GM18868 (cell line): ENCODE results near the gene MRPL1.
"Not testable (repeated sequence)": the region's sequence is repeated elsewhere in the genome, so short reads cannot be mapped to it uniquely, and the experiment has no call there.

Source experiments
- ATAC-seq: cut with Tn5 transposase; IDR thresholded peaks from one replicate; pipeline ENCODE4 v1.9.1; 2021; ENCODE audit warnings: mild to moderate bottlenecking, moderate library complexity; ENCODE audit not compliant: unreplicated experiment

Gene MRPL1

GRCh38 chr4:77849278-77849965 lies 13.2 kb upstream of the MRPL1 start:
- no peak for ATAC-seq

DNA sequence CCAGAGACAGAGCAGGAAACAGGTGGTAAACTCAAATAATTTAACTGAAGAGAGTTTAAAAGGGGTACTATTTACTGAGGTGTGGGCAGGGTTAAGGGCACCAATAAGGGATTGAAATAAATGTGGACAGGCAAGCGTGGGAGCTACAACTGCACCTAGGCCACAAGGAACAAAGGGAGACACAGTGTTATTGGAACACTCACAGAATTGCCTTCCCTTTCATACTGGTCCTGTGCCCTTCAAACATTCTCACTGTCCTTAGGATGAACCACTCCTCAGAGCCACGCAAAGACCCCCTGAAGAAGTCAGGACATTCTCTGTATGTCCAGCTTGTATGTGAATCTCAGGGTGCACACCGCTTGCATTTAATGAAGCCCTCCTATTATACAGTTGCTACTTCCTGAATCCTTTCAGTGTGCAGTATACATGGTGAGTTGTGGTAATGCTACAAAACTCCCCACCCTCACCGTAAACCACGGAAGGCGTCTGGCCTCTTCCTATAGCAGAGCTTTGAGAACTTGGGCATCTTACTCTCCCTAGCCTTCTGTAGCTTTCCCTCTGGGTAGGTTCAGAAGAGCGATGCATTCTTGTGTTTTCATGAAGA lies 9.6 kb upstream of the MRPL1 start:
- ATAC-seq, result peak; percentile 91

GRCh38 chr4:77854431-77855111 lies 8.1 kb upstream of the MRPL1 start:
- no peak for ATAC-seq

- ATAC-seq, result no peak
Observed at GRCh38 chr4:77856152-77856551, 6.5 kb upstream of the MRPL1 start.

DNA sequence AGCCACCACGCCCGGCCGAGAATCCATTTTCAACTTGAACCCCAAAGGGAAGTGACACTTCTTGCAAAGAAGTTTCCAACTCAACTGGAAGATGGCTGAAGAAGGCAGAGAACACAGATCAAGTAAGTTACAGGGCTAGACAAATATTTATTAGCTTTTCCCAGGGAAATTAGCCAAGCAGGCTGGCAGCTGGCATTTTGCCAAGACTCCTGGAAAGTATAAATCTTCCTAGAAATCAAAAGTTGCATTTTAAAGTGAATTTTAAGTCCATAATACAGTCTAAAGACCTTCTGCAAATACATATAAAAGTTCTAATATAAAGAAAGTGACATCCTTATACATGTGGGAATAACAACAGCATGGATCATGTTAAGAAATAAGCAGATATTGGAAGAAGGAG lies 3.4 kb upstream of the MRPL1 start:
- ATAC-seq, result no peak

DNA sequence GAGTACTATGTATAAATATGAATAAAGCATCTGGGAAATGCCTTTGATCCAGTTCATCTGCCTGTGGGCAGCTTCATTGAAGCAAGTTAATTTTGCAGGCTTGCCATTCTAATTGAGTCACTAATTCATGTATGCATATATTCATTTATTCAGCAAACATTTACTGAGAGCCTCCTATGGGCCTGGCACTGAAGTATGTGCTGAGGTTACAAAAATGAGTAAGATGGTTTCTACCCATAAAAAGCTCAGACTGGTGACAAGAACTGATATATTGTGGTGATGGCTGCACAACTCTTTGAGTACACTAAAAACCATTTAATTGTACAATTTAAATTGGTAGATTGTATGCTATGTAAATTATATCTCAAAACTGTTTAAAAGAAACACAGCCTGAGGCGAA lies 1.1 kb upstream of the MRPL1 start:
- peak; percentile 33 for ATAC-seq

DNA sequence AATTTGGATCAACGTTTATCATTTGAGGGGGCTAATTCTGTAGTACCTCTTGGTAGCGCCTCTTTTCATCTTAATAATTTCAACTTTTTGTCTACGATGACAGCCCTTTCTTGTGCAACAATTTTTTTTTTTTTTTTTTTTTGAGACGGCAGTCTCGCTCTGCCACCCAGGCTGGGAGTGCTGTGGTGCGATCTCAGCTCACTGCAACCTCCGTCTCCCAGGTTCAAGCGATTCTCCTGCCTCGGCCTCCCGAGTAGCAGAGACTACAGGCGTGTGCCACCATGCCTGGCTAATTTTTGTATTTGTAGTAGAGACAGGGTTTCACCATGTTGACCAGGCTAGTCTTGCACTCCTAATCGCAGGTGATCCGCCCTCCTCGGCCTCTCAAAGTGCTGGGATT lies 711 bp downstream of the MRPL1 start:
- not testable (repeated sequence) for ATAC-seq

- no peak for ATAC-seq
Observed at GRCh38 chr4:77865259-77865658, 2.6 kb downstream of the MRPL1 start.

- ATAC-seq, result no peak
Observed at GRCh38 chr4:77872723-77873445, 10.3 kb downstream of the MRPL1 start.

- ATAC-seq, result no peak
Observed at GRCh38 chr4:77877167-77877566, 14.5 kb downstream of the MRPL1 start.

DNA sequence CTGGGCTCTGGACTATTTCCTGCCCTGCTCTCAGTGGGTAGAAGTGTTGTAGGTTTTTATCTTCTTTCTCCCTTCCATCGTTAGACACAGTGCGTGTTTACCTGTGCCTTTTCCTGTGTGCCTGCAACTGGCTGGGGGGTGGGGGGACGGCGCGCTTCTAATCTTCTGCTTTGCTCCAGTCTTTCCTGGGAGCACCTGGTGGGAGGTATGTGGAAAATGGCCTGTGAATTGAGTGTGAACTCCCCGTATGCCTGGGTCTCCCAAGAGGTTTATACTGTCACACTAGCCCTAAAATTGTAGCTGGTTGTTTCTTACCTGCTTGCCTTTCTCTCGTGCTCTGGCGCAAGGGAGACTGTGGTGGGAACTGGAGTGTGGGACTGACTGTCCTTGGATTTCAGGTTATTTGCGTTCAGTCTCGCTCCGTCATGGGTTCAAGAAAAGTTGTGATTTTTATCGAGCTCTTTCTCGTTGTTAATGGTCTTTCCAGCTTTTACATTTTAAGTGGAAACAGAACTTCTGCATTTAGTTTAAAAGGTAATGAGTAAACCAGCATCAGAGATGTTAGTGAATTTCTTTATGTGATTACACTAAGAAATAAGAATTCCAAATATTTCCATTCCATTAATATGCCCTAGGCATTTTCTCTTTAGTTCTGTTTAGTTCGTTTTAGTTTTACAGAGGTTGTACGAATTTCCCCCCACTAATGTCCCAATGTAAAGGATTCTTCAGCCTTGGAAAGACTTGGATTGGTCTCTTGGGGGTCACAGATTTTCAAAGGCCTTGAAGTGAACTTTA lies 15.3 kb downstream of the MRPL1 start:
- ATAC-seq, result no peak

DNA sequence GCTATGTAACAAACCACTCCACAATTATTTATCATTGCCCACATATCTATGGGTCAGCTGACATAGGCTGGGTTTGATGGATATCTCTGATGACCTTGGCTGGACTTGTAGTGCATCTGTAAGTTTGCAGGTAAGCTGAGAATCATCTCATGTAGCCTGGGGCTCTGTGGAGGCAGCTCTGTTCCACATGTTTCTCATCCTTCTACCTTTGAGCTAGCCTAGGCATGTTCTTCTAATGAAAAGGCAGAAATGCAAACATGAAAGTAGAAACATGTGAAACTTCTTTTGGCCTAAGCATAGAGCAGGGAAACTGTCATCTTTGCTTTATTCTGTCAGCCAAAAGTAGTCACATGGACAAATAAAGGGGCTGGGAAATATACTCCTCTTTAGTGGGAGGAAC lies 18.2 kb downstream of the MRPL1 start:
- peak; percentile 76 for ATAC-seq

- no peak for ATAC-seq
Observed at GRCh38 chr4:77881460-77882295, 19.0 kb downstream of the MRPL1 start.

- ATAC-seq, result no peak
Observed at GRCh38 chr4:77893451-77893850, 30.8 kb downstream of the MRPL1 start.

GRCh38 chr4:77899607-77900006 lies 37.0 kb downstream of the MRPL1 start:
- no peak for ATAC-seq

DNA sequence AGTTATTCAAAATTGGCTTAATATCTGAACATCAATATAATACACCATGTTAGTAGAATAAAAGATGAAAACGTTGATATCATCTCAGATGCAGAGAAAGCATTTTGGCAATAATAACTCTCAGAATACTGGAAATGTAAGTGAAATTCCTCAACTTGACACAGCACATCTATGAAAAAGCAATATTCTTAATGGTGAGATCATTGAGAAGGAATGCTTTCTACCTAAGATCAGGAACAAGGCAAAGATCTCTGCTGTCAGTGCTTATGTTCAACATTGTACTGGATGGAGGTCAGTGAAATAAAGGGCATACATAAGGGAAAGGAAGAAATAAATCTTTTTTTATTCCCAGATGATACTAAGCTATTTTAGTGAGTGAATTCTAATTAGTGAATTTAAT lies 40.6 kb downstream of the MRPL1 start:
- ATAC-seq, result no peak

GRCh38 chr4:77905651-77906263 lies 43.1 kb downstream of the MRPL1 start:
- ATAC-seq, result no peak

DNA sequence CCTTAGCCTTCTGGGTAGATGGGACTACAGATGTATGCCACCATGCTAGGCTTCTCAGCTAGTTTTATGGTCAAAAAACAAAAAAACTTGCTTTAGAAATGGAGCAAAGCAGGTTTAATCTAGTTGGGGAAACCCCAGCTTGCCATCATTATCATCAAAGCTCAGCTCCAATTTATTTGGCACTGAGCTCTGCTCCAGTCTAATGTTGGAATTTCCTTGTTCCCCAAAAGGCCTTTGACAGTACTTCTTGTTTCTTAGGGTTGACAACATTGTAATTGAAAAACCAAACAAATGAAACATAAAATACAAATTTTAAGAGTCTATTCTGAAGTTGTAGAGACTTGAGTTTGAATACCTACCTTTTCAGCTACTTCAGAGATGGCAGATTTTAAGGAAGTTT lies 48.0 kb downstream of the MRPL1 start:
- no peak for ATAC-seq

DNA sequence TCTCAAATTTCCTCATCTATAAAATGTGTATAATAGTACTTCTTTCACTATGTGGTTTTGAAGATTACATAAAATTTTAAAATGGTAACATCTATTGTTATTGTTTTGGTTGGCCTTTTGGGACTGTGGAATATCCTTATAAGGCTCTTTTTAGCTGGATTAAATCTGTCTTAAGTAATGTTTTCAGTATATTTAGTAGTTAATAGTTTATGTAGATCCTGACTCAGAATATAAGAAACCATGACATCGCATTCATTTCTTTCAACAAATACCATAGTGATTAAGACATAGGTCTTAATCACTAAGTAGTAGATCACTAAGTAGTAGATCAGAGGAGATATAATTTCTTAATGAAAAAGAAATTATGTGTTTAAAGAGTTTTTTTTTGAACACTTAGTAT lies 48.5 kb downstream of the MRPL1 start:
- ATAC-seq, result no peak
